GM12878 (cell line): ENCODE results near the gene RNF220. TPM values are rescaled to one million over a fixed set of nuclear protein-coding genes. Genes with fewer than 3 reads are reported as not detected.
A peak's percentile ranks its signal among the peaks of the same experiment; 100 is the strongest.

Source experiments
- ATF7 ChIP-seq: fragments of 450-650 bp; IDR thresholded peaks from 2 replicates; pipeline ENCODE4 v1.6.1; 2016; ENCODE audit warnings: low read depth, mild to moderate bottlenecking
- BACH1 ChIP-seq: fragments of 450-650 bp; IDR thresholded peaks from 2 replicates; pipeline ENCODE4 v1.6.1; 2017; ENCODE audit warnings: mild to moderate bottlenecking, borderline replicate concordance
- CREB1 ChIP-seq: IDR thresholded peaks from 2 replicates; pipeline ENCODE4 v1.6.1; 2012; ENCODE audit warnings: low read depth, mild to moderate bottlenecking, inconsistent platforms
- GABPA ChIP-seq: IDR thresholded peaks from 2 replicates; pipeline ENCODE4 v1.6.1; 2014; ENCODE audit warnings: antibody characterized with exemption, low read depth, mild to moderate bottlenecking, inconsistent platforms
- IKZF1 ChIP-seq: fragments of 450-650 bp; conservative IDR thresholded peaks from 2 replicates; pipeline ENCODE4 v1.6.1; 2017; ENCODE audit warnings: antibody characterized with exemption, mild to moderate bottlenecking
- IRF3 ChIP-seq: fragments of 450-650 bp; IDR thresholded peaks from 2 replicates; pipeline ENCODE4 v1.6.1; 2014; ENCODE audit warnings: mild to moderate bottlenecking
- MTA3 ChIP-seq: IDR thresholded peaks from 2 replicates; pipeline ENCODE4 v1.6.1; 2012; ENCODE audit warnings: low read length, inconsistent platforms, borderline replicate concordance
- MYB ChIP-seq: fragments of 150-350 bp; IDR thresholded peaks from 2 replicates; pipeline ENCODE4 v1.6.1; 2014; ENCODE audit warnings: mild to moderate bottlenecking, low read depth, low read length, borderline replicate concordance
- NRF1 ChIP-seq: conservative IDR thresholded peaks from 2 replicates; pipeline ENCODE4 v1.6.1; 2011; ENCODE audit warnings: mild to moderate bottlenecking, low read depth, low read length, improper control_type of control experiment
- PAX5 ChIP-seq: IDR thresholded peaks from 2 replicates; pipeline ENCODE4 v1.6.1; 2011; ENCODE audit warnings: low read depth, low read length, borderline replicate concordance
- PAX8 ChIP-seq: fragments of 450-650 bp; IDR thresholded peaks from 2 replicates; pipeline ENCODE4 v1.6.1; 2017; ENCODE audit warnings: mild to moderate bottlenecking, moderate library complexity
- POLR2AphosphoS5 ChIP-seq: IDR thresholded peaks from 2 replicates; pipeline ENCODE4 v1.6.1; 2011; ENCODE audit warnings: mild to moderate bottlenecking, low read length, inconsistent platforms
- RELB ChIP-seq: fragments of 450-650 bp; IDR thresholded peaks from 2 replicates; pipeline ENCODE4 v1.6.1; 2017; ENCODE audit warnings: low read depth, mild to moderate bottlenecking, moderate library complexity
- SP1 ChIP-seq: IDR thresholded peaks from one replicate; pipeline ENCODE4 v1.6.1; 2011; ENCODE audit warnings: low read depth, low read length
- SRF ChIP-seq, 2 experiments: IDR thresholded peaks; 2 replicates each; pipeline ENCODE4 v1.6.1; 2011; ENCODE audit warnings: low read depth in 2 of 2, low read length in 2 of 2, mild to moderate bottlenecking in 1 of 2, moderate library complexity in 1 of 2
- STAT1 ChIP-seq: fragments of 450-650 bp; conservative IDR thresholded peaks from 2 replicates; pipeline ENCODE4 v1.6.1; 2014; ENCODE audit warnings: antibody characterized with exemption, mild to moderate bottlenecking
- TAF1 ChIP-seq: IDR thresholded peaks from 2 replicates; pipeline ENCODE4 v1.6.1; 2011; ENCODE audit warnings: mild to moderate bottlenecking, low read depth, low read length, borderline replicate concordance
- TCF12 ChIP-seq: IDR thresholded peaks from 2 replicates; pipeline ENCODE4 v1.6.1; 2011; ENCODE audit warnings: low read depth, mild to moderate bottlenecking, low read length
- TCF3 ChIP-seq: IDR thresholded peaks from 2 replicates; pipeline ENCODE4 v1.6.1; 2012; ENCODE audit warnings: low read depth, mild to moderate bottlenecking, low read length, borderline replicate concordance; ENCODE audit not compliant: insufficient read depth
- YBX1 ChIP-seq: fragments of 450-650 bp; IDR thresholded peaks from 2 replicates; pipeline ENCODE4 v1.6.1; 2016; ENCODE audit warnings: antibody characterized with exemption
- ZBTB33 ChIP-seq: fragments of 450-650 bp; IDR thresholded peaks from 2 replicates; pipeline ENCODE4 v1.6.1; 2017; ENCODE audit warnings: mild to moderate bottlenecking
- ZBTB40 ChIP-seq: fragments of 450-650 bp; IDR thresholded peaks from 2 replicates; pipeline ENCODE4 v1.6.1; 2016; ENCODE audit warnings: mild to moderate bottlenecking, moderate library complexity, borderline replicate concordance
- ZNF24 ChIP-seq: fragments of 450-650 bp; IDR thresholded peaks from 2 replicates; pipeline ENCODE4 v1.6.1; 2017; ENCODE audit warnings: antibody characterized with exemption, mild to moderate bottlenecking
- polyA plus RNA-seq, 11 experiments: library from polyadenylated mRNA; depleted of rRNA in 4 of 11; unstranded in 6 of 11; stranded (reverse) in 5 of 11; fragments of >200 nt; fragmentation: Nextera tagmentation in 4 of 11; fragmentation: Illumina TruSeq in 1 of 11; extraction: Ambion mirVana in 4 of 11; extraction: Trizol in 1 of 11; gene quantifications; 1 replicate in 1 of 11; 2 replicates in 10 of 11; pipeline versions ENCODE4 v1.2.1 to v1.2.3, GENCODE V29; 2011 to 2016; ENCODE audit warnings: inconsistent platforms in 2 of 11, missing spikeins in 2 of 11, low read depth in 1 of 11
- total RNA-seq, 4 experiments: library from RNA; depleted of rRNA in 3 of 4; stranded (reverse); fragments of >200 nt in 3 of 4; fragmentation: Illumina TruSeq in 1 of 4; extraction: Trizol in 1 of 4; gene quantifications; 2 replicates each; pipeline versions ENCODE4 v1.2.1 to v1.2.3, GENCODE V29; 2013 to 2021

Gene RNF220
- total and polyA plus RNA-seq, 10 of the 15 experiments (the other 5 are each of a cell fraction or from before 2014, with no cell fraction given) = 4.6 to 84.1 (median 53.7) TPM

- no peak for TF ChIP-seq STAT1
- no peak for TF ChIP-seq NRF1
- TF ChIP-seq YBX1 = no peak
- 0 out of 2 replicates have a peak, but pooled peaks have one; percentile 16 for TF ChIP-seq ATF7
- 0 out of 2 replicates have a peak, but pooled peaks have one; percentile 42 for TF ChIP-seq CREB1
- TF ChIP-seq GABPA = peak; percentile 18; the same call in 1 of the 2 replicates
- no peak for TF ChIP-seq SP1
- TF ChIP-seq ZBTB40 = no peak
- no peak for TF ChIP-seq PAX8
- no peak for TF ChIP-seq ZBTB33
- TF ChIP-seq TCF12 = no peak
- TF ChIP-seq IRF3 = no peak
- 0 out of 2 replicates have a peak, but pooled peaks have one; percentile 22 for TF ChIP-seq POLR2AphosphoS5
- no peak for TF ChIP-seq MTA3
- TF ChIP-seq PAX5 = no peak
- peak; percentile 51; the same call in 1 of the 2 replicates for TF ChIP-seq TAF1
- no peak for TF ChIP-seq ZNF24
- peak; percentile 61; the same call in 1 of the 2 replicates for TF ChIP-seq RELB
- TF ChIP-seq TCF3 = no peak
- TF ChIP-seq MYB = no peak
- TF ChIP-seq BACH1 = no peak
- 0 out of 4 replicates have a peak, but pooled peaks of 1 of the 2 experiments have one; percentile 37 for TF ChIP-seq SRF (IDR thresholded peaks at IDR 0.05; ENCODE audit: low read depth in 2 of 2, low read length in 2 of 2)
- TF ChIP-seq IKZF1 = peak; percentile 84
- TF ChIP-seq, all 136 proteins: peak for 29
Observed at GRCh38 chr1:44672254-44672955, 267.4 kb downstream of the RNF220 start (continued).
